GM23338 (cell line): ENCODE measurements around the gene IQGAP2. TPM values are rescaled to one million over a fixed set of nuclear protein-coding genes. Genes with fewer than 3 reads are reported as not detected.

Experiments used
- ATAC-seq: fragments of 200-7000 bp; cut with Tn5 transposase; 3 replicates; pipeline ENCODE4 v1.9.1; 2020
- DNase-seq: peaks from one replicate; pipeline ENCODE4 v3.0.0-alpha.2; 2015; ENCODE audit warnings: low spot score
- H2AFZ ChIP-seq: fragments of 200-600 bp; sonication (generic); 2 replicates; pipeline ENCODE4 v1.8.0; 2016; ENCODE audit warnings: antibody characterized with exemption, mild to moderate bottlenecking, moderate library complexity
- H3F3A ChIP-seq: fragments of 200-600 bp; sonication (generic); replicated peaks from 2 replicates; pipeline ENCODE4 v1.8.0; 2017; ENCODE audit warnings: antibody characterized with exemption, mixed run types, low read depth
- H3K27ac ChIP-seq: fragments of 200-600 bp; sonication (generic); 2 replicates; pipeline ENCODE4 v1.6.1; 2016; ENCODE audit warnings: low read depth
- H3K27me3 ChIP-seq: fragments of 200-600 bp; sonication (generic); 2 replicates; pipeline ENCODE4 v1.8.0; 2016; ENCODE audit warnings: mild to moderate bottlenecking, mixed run types, moderate library complexity; ENCODE audit not compliant: insufficient read depth
- H3K36me3 ChIP-seq: fragments of 200-600 bp; sonication (generic); 2 replicates; pipeline ENCODE4 v1.8.0; 2016; ENCODE audit warnings: mild to moderate bottlenecking; ENCODE audit not compliant: insufficient read depth
- H3K4me1 ChIP-seq: fragments of 200-600 bp; sonication (generic); 2 replicates; pipeline ENCODE4 v1.8.0; 2016; ENCODE audit warnings: mild to moderate bottlenecking, moderate library complexity; ENCODE audit not compliant: insufficient read depth
- H3K4me2 ChIP-seq: fragments of 200-600 bp; sonication (generic); 2 replicates; pipeline ENCODE4 v1.7.1; 2017; ENCODE audit warnings: mixed run types
- H3K4me3 ChIP-seq: fragments of 200-600 bp; sonication (generic); 2 replicates; pipeline ENCODE4 v1.6.1; 2016; ENCODE audit warnings: mixed run types
- H3K79me2 ChIP-seq: fragments of 200-600 bp; sonication (generic); replicated peaks from 2 replicates; pipeline ENCODE4 v1.8.0; 2017; ENCODE audit warnings: mild to moderate bottlenecking; ENCODE audit not compliant: insufficient read depth
- H3K9me2 ChIP-seq: fragments of 200-600 bp; sonication (generic); 2 replicates; pipeline ENCODE4 v1.8.0; 2017; ENCODE audit not compliant: insufficient read depth
- H4K20me1 ChIP-seq: fragments of 200-600 bp; sonication (generic); replicated peaks from 2 replicates; pipeline ENCODE4 v1.8.0; 2017; ENCODE audit warnings: mild to moderate bottlenecking; ENCODE audit not compliant: insufficient read depth
- H3K27ac Mint-ChIP-seq: 2 replicates; pipeline ENCODE4 v1.8.0; 2020; ENCODE audit warnings: inconsistent platforms, mild to moderate bottlenecking, moderate library complexity, mixed read lengths
- H3K27me3 Mint-ChIP-seq: 3 replicates; pipeline ENCODE4 v1.8.0; 2022; ENCODE audit warnings: low read depth, mild to moderate bottlenecking, moderate library complexity, mixed read lengths, inconsistent platforms; ENCODE audit not compliant: insufficient read depth, poor library complexity
- H3K36me3 Mint-ChIP-seq: 3 replicates; pipeline ENCODE4 v1.8.0; 2021; ENCODE audit warnings: low read depth, mild to moderate bottlenecking, inconsistent platforms, moderate library complexity, mixed read lengths
- H3K4me1 Mint-ChIP-seq: 3 replicates; pipeline ENCODE4 v1.8.0; 2020; ENCODE audit warnings: mild to moderate bottlenecking, inconsistent platforms, mixed read lengths
- H3K4me3 Mint-ChIP-seq: 3 replicates; pipeline ENCODE4 v1.8.0; 2021; ENCODE audit warnings: moderate library complexity, mild to moderate bottlenecking, inconsistent platforms, mixed read lengths
- H3K9me3 Mint-ChIP-seq: 3 replicates; pipeline ENCODE4 v1.8.0; 2020; ENCODE audit warnings: moderate library complexity, mild to moderate bottlenecking, inconsistent platforms, mixed read lengths
- CREB1 ChIP-seq: fragments of 250-450 bp; sonication (Bioruptor Pico); IDR thresholded peaks from 2 replicates; pipeline ENCODE4 v1.5.0; 2020; ENCODE audit warnings: low read depth, mild to moderate bottlenecking, moderate library complexity
- CTCF ChIP-seq, 2 experiments: fragments of 200-600 bp in 1 of 2; sonication (generic) in 1 of 2; conservative IDR thresholded peaks; 2 replicates each; pipeline versions ENCODE4 v1.5.1 to v1.6.1; 2016 to 2017; ENCODE audit warnings: antibody characterized with exemption in 2 of 2, low read depth in 2 of 2, mild to moderate bottlenecking in 2 of 2, moderate library complexity in 1 of 2
- ETS1 ChIP-seq: IDR thresholded peaks from 2 replicates; pipeline ENCODE4 v1.6.1; 2016; ENCODE audit warnings: antibody characterized with exemption
- EZH2 ChIP-seq: fragments of 200-600 bp; sonication (generic); IDR thresholded peaks from one replicate; pipeline ENCODE4 v1.8.0; 2017; ENCODE audit warnings: antibody characterized with exemption, mild to moderate bottlenecking, low read depth; ENCODE audit not compliant: unreplicated experiment
- EZH2phosphoT487 ChIP-seq: fragments of 200-600 bp; sonication (generic); IDR thresholded peaks from one replicate; pipeline ENCODE4 v1.8.1; 2018; ENCODE audit warnings: antibody characterized with exemption; ENCODE audit not compliant: unreplicated experiment
- JUNB ChIP-seq: IDR thresholded peaks from one replicate; pipeline ENCODE4 v1.6.1; 2016; ENCODE audit warnings: antibody characterized with exemption; ENCODE audit not compliant: unreplicated experiment
- NANOG ChIP-seq: IDR thresholded peaks from 2 replicates; pipeline ENCODE4 v1.6.1; 2016; ENCODE audit warnings: antibody characterized with exemption, borderline replicate concordance
- POLR2AphosphoS5 ChIP-seq: IDR thresholded peaks from 2 replicates; pipeline ENCODE4 v1.6.1; 2016; ENCODE audit warnings: antibody characterized with exemption, low read depth
- STAT1 ChIP-seq: IDR thresholded peaks from one replicate; pipeline ENCODE4 v1.6.1; 2016; ENCODE audit warnings: antibody characterized with exemption; ENCODE audit not compliant: unreplicated experiment
- ZNF114 ChIP-seq: fragments of 250-450 bp; sonication (Bioruptor Pico); IDR thresholded peaks from 2 replicates; pipeline ENCODE4 v1.5.0; 2020; ENCODE audit warnings: mild to moderate bottlenecking, moderate library complexity
- ZNF331 ChIP-seq: fragments of 250-450 bp; sonication (Bioruptor Pico); IDR thresholded peaks from 2 replicates; pipeline ENCODE4 v1.5.0; 2020; ENCODE audit warnings: low read depth, mild to moderate bottlenecking, moderate library complexity
- polyA plus RNA-seq: library from polyadenylated mRNA; unstranded; fragments of >200 nt; fragmentation: Nextera tagmentation; extraction: Ambion mirVana; gene quantifications from 2 replicates; pipeline ENCODE4 v1.2.1, GENCODE V29; 2016
- total RNA-seq: library from RNA; depleted of rRNA; stranded (reverse); fragments of >200 nt; shearing (Covaris generic); gene quantifications from 2 replicates; pipeline ENCODE4 v1.2.3, GENCODE V29; 2014
- TF ChIP-seq, protein P1 (sequence below): IDR thresholded peaks from one replicate; pipeline ENCODE4 v1.6.1; 2018; ENCODE audit warnings: antibody characterized with exemption; ENCODE audit not compliant: unreplicated experiment

The IQGAP2 gene
- total and polyA plus RNA-seq, 2 experiments from 2014 or later = 60.0 to 86.5 TPM

DNA sequence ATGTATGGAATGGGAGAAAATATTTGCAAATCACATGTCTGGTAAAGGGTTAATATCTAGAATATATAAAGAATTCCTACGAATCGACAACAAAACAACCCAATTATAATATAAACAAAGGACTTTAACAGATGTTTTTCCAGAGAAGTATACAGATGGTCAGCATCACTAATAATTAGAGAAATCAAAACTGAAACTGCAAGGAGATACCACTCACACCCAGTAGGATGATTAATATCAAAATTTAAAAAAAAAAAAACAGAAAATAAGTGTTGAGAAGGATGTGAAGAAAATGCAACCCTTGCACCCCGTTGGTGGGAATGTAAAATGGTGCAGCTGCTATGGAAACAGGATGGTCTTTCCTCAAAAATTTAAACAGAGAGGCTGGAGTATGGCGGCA, 278.2 kb downstream of the IQGAP2 start:
- H3K27ac Mint-ChIP-seq = no peak overlapping the region
- no peak overlapping the region for H3K4me3 ChIP-seq
- ATAC-seq = no peak
- no peaks in the 10 kb centered on the region for H3K27me3 ChIP-seq
- H3K9me3 Mint-ChIP-seq = no peaks in the 10 kb centered on the region
- H3K27me3 Mint-ChIP-seq = peaks cover 2% of the 10 kb centered on the region
- no peak overlapping the region for H3K4me2 ChIP-seq
- no peaks in the 10 kb centered on the region for H3F3A ChIP-seq
- no peak for DNase-seq
- no peaks in the 10 kb centered on the region for H3K9me2 ChIP-seq
- no peaks in the 10 kb centered on the region for H3K79me2 ChIP-seq
- peaks cover 4% of the 10 kb centered on the region; the same call in 2 of the 3 replicates for H3K36me3 Mint-ChIP-seq
- no peaks in the 10 kb centered on the region; the same call in 1 of the 2 replicates for H3K36me3 ChIP-seq
- no peak overlapping the region for H3K4me3 Mint-ChIP-seq
- H3K27ac ChIP-seq = no peak overlapping the region
- H3K4me1 ChIP-seq = no peaks in the 10 kb centered on the region
- H2AFZ ChIP-seq = no peak overlapping the region
- 0 out of 3 replicates have a peak, but pooled peaks cover 3% of the 10 kb centered on the region for H3K4me1 Mint-ChIP-seq
- H4K20me1 ChIP-seq = no peaks in the 10 kb centered on the region
- TF ChIP-seq JUNB = no peak
- no peak for TF ChIP-seq EZH2phosphoT487
- no peak for TF ChIP-seq STAT1
- TF ChIP-seq ZNF331 (CRISPR knock-in tag) = no peak

DNA sequence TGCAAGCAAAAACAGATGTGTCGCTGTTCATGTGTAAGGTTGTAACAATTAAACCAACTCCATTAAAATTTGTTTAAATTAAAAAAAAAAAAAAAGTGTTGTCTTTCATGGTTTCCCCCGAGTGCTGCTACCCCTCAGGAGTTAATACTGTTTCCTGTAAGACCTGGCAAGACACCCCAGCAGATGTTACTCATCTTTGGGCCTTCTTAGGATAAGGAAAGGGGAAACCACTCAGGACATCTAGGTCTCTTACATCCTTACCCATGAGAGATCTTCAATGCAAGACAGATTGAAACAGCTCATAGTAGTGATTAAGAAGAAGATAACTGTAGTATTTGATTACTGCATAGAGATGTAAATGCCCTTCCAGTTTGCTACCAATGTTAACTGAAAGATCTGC, 279.3 kb downstream of the IQGAP2 start:
- Mint-ChIP-seq H3K4me3 (no peak overlapping the region), H3K4me1 (0 out of 3 replicates have a peak, but pooled peaks cover 3% of the 10 kb centered on the region), H3K36me3 (0 out of 3 replicates have a peak, but pooled peaks cover 5% of the 10 kb centered on the region), H3K27ac (no peak overlapping the region), H3K9me3 (no peaks in the 10 kb centered on the region), H3K27me3 (peaks cover 2% of the 10 kb centered on the region)
- H3K4me1 ChIP-seq = no peaks in the 10 kb centered on the region
- H3K79me2 ChIP-seq = no peaks in the 10 kb centered on the region
- no peaks in the 10 kb centered on the region for H3F3A ChIP-seq
- ATAC-seq (no peak), DNase-seq (no peak)
- H3K4me2 ChIP-seq = no peak overlapping the region
- no peaks in the 10 kb centered on the region for H4K20me1 ChIP-seq
- no peaks in the 10 kb centered on the region for H3K9me2 ChIP-seq
- H2AFZ ChIP-seq = no peak overlapping the region
- no peaks in the 10 kb centered on the region for H3K36me3 ChIP-seq
- H3K27me3 ChIP-seq = no peaks in the 10 kb centered on the region
- no peak overlapping the region for H3K27ac ChIP-seq
- H3K4me3 ChIP-seq = no peak overlapping the region
- TF ChIP-seq EZH2 (no peak), CREB1 (no peak), ZNF331 (CRISPR knock-in tag) (no peak), JUNB (no peak), POLR2AphosphoS5 (no peak), ETS1 (no peak), CTCF (conservative IDR thresholded peaks at IDR 0.05; ENCODE audit: low read depth in 2 of 2) (no peak), NANOG (no peak), EZH2phosphoT487 (no peak), ZNF114 (CRISPR knock-in tag) (no peak)
- TF ChIP-seq, protein P1, sequence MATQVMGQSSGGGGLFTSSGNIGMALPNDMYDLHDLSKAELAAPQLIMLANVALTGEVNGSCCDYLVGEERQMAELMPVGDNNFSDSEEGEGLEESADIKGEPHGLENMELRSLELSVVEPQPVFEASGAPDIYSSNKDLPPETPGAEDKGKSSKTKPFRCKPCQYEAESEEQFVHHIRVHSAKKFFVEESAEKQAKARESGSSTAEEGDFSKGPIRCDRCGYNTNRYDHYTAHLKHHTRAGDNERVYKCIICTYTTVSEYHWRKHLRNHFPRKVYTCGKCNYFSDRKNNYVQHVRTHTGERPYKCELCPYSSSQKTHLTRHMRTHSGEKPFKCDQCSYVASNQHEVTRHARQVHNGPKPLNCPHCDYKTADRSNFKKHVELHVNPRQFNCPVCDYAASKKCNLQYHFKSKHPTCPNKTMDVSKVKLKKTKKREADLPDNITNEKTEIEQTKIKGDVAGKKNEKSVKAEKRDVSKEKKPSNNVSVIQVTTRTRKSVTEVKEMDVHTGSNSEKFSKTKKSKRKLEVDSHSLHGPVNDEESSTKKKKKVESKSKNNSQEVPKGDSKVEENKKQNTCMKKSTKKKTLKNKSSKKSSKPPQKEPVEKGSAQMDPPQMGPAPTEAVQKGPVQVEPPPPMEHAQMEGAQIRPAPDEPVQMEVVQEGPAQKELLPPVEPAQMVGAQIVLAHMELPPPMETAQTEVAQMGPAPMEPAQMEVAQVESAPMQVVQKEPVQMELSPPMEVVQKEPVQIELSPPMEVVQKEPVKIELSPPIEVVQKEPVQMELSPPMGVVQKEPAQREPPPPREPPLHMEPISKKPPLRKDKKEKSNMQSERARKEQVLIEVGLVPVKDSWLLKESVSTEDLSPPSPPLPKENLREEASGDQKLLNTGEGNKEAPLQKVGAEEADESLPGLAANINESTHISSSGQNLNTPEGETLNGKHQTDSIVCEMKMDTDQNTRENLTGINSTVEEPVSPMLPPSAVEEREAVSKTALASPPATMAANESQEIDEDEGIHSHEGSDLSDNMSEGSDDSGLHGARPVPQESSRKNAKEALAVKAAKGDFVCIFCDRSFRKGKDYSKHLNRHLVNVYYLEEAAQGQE = no peak
